Measurements from ENCODE around the gene ARHGEF6.

ARHGEF6 gene

DNA sequence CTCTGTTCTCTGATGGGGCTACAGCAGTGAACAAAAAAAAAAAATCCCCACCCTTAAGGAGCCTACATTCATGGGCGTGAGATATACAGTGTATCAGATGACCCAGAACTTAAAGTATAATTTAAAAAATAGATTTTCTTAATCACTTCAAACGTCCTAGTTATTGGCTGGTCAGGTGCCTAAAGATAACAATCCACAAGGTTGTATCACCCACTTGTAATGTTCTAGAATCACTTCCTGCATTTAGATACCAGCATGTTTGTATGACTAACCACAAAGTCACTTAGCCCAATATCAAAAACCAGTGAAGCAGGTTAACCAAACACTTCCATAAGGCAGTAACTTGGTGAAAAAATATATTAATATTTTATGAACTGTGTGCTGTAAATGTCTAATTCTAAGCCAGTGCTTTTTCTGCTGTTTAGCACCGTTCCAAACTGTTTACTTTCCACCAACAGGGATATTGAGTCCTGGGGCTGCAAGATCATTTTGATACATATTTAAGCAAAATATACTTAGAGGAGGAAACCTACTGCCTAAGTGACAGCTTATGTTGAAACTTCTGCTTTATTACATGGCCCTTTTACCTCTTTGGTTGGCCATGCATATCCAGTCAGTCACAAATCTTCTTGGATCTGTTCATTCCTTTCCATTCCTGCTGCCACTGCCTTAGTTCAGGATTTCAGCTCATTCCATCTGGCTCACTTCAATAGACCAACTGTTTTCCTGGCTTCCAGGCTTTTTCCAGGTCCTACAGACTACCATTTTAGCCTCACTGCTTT lies 89.5 kb downstream of the ARHGEF6 start:
- no peak for DNase-seq (ENCODE audit: low read depth)

DNA sequence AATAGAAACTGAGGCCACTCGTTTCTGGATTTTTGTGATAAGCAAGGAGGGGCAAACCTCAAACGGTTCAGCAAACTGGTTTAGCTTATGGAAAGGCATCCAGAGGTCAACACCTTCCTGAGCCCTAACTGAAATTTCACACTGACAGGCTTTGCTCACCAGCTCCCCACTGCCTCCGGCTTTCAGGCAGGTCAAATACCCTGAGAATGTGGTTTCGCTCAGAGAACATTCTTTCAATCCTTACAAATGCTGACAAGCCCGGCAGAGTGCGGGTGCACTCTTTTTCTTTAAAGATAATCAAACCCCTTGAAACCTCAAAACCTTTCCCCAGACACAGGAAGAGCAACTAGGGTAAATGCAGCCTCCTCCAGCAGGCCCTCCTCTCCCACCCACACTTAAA lies 91.3 kb downstream of the ARHGEF6 start:
- no peak for DNase-seq (ENCODE audit: low read depth)

GRCh38 chrX:136687457-136687856 lies 93.3 kb downstream of the ARHGEF6 start:
- DNase-seq (ENCODE audit: low read depth), result no peak

- DNase-seq (ENCODE audit: low read depth), result no peak
These were observed 96.6 kb downstream of the ARHGEF6 start for GRCh38 chrX:136684120-136684519.

DNA sequence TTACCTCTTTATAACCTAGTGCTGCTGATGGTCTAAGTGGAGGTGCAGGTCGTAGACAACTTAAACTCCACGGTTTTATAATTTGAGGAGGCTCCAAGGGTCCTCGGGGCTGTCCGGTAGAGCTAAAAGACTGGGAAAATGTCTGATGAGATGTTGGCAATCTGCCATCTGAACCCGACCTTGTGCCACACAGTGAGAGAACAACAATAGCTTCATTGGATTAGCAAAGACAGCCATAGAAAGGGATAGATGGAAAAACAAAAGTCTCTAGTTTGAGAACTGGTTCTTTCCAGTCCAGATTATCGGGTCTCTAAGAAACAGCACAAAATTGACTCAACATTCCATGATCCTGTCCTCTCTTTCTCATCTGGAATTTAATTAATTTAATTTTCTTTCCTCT lies 101.2 kb downstream of the ARHGEF6 start:
- DNase-seq (ENCODE audit: low read depth), result no peak

- no peak for DNase-seq (ENCODE audit: low read depth)
These were observed 106.3 kb downstream of the ARHGEF6 start for GRCh38 chrX:136674270-136674985.

- no peak for DNase-seq (ENCODE audit: low read depth)
These were observed 109.6 kb downstream of the ARHGEF6 start for GRCh38 chrX:136671006-136671610.

DNA sequence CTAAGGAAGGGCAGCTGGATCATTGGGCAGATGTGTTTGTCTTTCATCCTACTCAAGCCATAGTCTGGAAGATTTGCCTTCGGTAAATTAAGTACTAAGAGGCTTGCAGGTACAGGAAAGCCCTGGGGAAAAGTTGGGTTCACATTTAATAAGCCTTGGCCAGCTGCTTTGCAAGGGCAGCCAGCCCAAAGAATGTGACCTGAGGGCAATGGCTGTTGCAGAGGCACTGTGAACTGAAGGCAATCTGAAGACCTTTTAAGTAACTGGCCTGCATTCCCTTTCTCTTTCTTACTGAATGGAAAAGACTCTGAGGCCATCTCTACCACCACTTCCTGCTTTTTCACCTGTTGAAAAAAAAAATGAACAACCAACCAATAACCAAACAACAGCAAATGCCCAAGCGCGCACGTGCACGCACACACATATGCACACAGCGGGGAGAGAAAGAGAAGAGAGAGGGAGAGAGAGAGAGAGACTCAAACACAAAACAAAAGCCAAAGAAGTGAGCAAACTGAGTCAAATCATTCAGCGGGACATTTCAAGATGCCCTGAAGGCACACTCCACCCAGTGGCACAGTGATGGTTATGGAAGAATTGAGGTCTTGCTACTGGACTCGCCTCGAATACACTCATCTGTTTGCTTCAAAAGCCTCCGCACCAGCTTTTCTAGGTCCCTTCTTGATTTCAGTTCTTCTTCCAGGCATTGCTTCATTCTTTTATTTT lies 113.1 kb downstream of the ARHGEF6 start:
- DNase-seq (ENCODE audit: low read depth), result no peak

GRCh38 chrX:136666088-136666487 lies 114.6 kb downstream of the ARHGEF6 start:
- DNase-seq (ENCODE audit: low read depth), result no peak

- no peak for DNase-seq (ENCODE audit: low read depth)
These were observed 115.4 kb downstream of the ARHGEF6 start for GRCh38 chrX:136665258-136665900.

GRCh38 chrX:136662976-136663375 lies 117.8 kb downstream of the ARHGEF6 start:
- DNase-seq (ENCODE audit: low read depth), result no peak

DNA sequence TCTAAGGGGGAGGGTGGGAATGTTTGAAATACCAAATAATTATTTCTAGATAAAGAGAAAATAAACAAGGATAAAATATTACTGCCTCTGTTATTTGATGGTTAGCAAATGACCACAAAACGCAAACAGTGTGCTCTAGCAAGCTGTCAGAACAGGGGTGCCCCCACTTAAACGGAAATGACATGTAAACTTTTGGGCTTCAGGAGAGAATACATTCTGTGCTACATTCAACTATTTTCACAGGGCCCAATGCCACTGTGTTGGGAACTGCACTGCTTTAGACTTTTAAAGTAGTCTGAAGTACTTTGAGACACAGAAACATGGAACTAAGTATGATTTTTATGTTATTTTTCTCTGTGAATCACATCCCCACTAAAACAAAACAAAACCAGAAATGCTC lies 118.6 kb downstream of the ARHGEF6 start:
- DNase-seq (ENCODE audit: low read depth), result no peak

DNA sequence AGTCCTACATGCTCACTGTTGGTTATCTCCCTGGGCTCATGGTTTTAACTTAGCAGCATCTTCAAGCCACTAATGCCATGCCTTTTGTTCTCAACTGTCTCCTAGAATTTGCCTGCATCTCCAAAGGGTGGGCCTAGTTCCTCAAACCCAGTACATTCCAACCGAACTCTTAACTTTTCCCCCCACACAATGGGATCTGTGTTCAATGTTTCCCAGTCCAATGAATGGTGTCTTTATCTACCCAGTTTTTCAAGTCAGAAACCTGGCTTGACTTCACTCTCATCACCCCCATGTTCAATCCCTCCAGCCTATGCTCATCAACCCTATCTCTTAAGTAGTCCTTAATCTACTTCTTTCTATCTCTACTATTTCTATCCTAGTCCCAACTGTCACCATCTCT lies 119.8 kb downstream of the ARHGEF6 start:
- no peak for DNase-seq (ENCODE audit: low read depth)

- DNase-seq (ENCODE audit: low read depth), result no peak
These were observed 121.6 kb downstream of the ARHGEF6 start for GRCh38 chrX:136659174-136659573.

DNA sequence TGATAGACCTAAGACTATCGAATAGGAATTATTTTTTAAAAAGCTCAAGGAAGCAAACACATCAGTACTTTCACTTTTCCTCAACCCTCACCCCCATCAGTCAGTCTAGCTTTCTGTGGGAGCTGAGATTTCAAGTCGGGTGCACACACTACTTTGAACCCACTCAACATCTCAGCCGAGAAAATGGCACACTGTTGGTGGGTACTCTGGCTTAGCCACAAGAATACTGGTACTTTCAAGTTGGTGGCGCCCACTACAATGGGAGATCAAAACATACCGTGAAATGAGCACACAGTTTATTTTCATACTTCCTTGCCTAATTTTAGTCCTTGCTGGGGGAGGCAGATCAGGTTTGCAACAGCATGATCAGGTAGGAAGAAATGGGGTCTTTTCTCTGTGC lies 122.6 kb downstream of the ARHGEF6 start:
- no peak for DNase-seq (ENCODE audit: low read depth)

GRCh38 chrX:136656361-136656964 lies 124.3 kb downstream of the ARHGEF6 start:
- DNase-seq (ENCODE audit: low read depth), result no peak

- DNase-seq (ENCODE audit: low read depth), result no peak
These were observed 127.7 kb downstream of the ARHGEF6 start for GRCh38 chrX:136652822-136653723.

- DNase-seq (ENCODE audit: low read depth), result no peak
These were observed 129.9 kb downstream of the ARHGEF6 start for GRCh38 chrX:136650811-136651210.

GRCh38 chrX:136647677-136648360 lies 132.9 kb downstream of the ARHGEF6 start, which contains the start of gene CD40LG:
Gene CD40LG, plus strand, starts transcription at chrX:136648158. Its CDS starts 91 bp downstream, at chrX:136648249.
- DNase-seq (ENCODE audit: low read depth), result no peak
